WTC11 (cell line): ENCODE measurements around the gene MFSD12. TPM values are rescaled to one million over a fixed set of nuclear protein-coding genes. Genes with fewer than 3 reads are reported as not detected.

Source experiments
- ATAC-seq: fragments of 200-7000 bp; cut with Tn5 transposase; 2 replicates; pipeline ENCODE4 v1.10.0; 2021; ENCODE audit warnings: mild to moderate bottlenecking, moderate library complexity
- CTCF ChIA-PET: fragments of 300-600 bp; sonication (Branson Sonifier 250); formaldehyde crosslinking; loops from one replicate; lab custom pipeline; 2021; ENCODE audit warnings: antibody characterized with exemption; lab: Charles Lee
- POLR2A ChIA-PET: fragments of 350-600 bp; sonication (Branson Sonifier 250); formaldehyde crosslinking; loops from one replicate; lab custom pipeline; 2021; ENCODE audit warnings: antibody characterized with exemption; lab: Charles Lee
- DNase-seq: peaks from one replicate; pipeline ENCODE4 v3.0.0; 2021; ENCODE audit warnings: low spot score
- H3K27ac Mint-ChIP-seq: 2 replicates; pipeline ENCODE4 v1.8.0; 2021; ENCODE audit warnings: mixed read lengths
- H3K27me3 Mint-ChIP-seq: 2 replicates; pipeline ENCODE4 v1.8.0; 2021; ENCODE audit warnings: low read depth, mild to moderate bottlenecking, moderate library complexity, mixed read lengths
- H3K36me3 Mint-ChIP-seq: 2 replicates; pipeline ENCODE4 v1.8.0; 2021; ENCODE audit warnings: mixed read lengths
- H3K4me1 Mint-ChIP-seq: 2 replicates; pipeline ENCODE4 v1.8.0; 2022; ENCODE audit warnings: mixed read lengths
- H3K4me3 Mint-ChIP-seq: 2 replicates; pipeline ENCODE4 v1.8.0; 2021; ENCODE audit warnings: mild to moderate bottlenecking, moderate library complexity, mixed read lengths
- H3K9me3 Mint-ChIP-seq: 2 replicates; pipeline ENCODE4 v1.8.0; 2021; ENCODE audit warnings: mixed read lengths
- ATF1 ChIP-seq: sonication (generic); formaldehyde crosslinking; IDR thresholded peaks from 2 replicates; pipeline ENCODE4 v1.8.1; 2023; ENCODE audit warnings: mild to moderate bottlenecking, moderate library complexity, missing genetic modification reagents
- ATF3 ChIP-seq: sonication (generic); formaldehyde crosslinking; conservative IDR thresholded peaks from 2 replicates; pipeline ENCODE4 v1.8.1; 2022; ENCODE audit warnings: mild to moderate bottlenecking, missing genetic modification reagents
- CREM ChIP-seq: sonication (generic); formaldehyde crosslinking; IDR thresholded peaks from 2 replicates; pipeline ENCODE4 v1.8.1; 2022; ENCODE audit warnings: mild to moderate bottlenecking, missing genetic modification reagents, moderate library complexity
- ELF4 ChIP-seq: sonication (generic); formaldehyde crosslinking; IDR thresholded peaks from 2 replicates; pipeline ENCODE4 v1.8.1; 2022; ENCODE audit warnings: low read depth, mild to moderate bottlenecking, moderate library complexity, missing genetic modification reagents
- EMX1 ChIP-seq: fragments of 250-450 bp; sonication (Bioruptor Pico); IDR thresholded peaks from 2 replicates; pipeline ENCODE4 v1.8.0; 2021; ENCODE audit warnings: mild to moderate bottlenecking
- ESRRA ChIP-seq: sonication (generic); formaldehyde crosslinking; IDR thresholded peaks from 2 replicates; pipeline ENCODE4 v1.8.1; 2022; ENCODE audit warnings: mild to moderate bottlenecking, missing genetic modification reagents, borderline replicate concordance
- FOXJ3 ChIP-seq: sonication (generic); formaldehyde crosslinking; IDR thresholded peaks from 2 replicates; pipeline ENCODE4 v1.9.0; 2021; ENCODE audit warnings: missing genetic modification reagents, mild to moderate bottlenecking, borderline replicate concordance
- RELA ChIP-seq: sonication (generic); formaldehyde crosslinking; IDR thresholded peaks from 2 replicates; pipeline ENCODE4 v1.8.1; 2022; ENCODE audit warnings: missing genetic modification reagents, mild to moderate bottlenecking, borderline replicate concordance
- STAT6 ChIP-seq: sonication (generic); formaldehyde crosslinking; conservative IDR thresholded peaks from 2 replicates; pipeline ENCODE4 v1.8.1; 2023; ENCODE audit warnings: mild to moderate bottlenecking, low read depth, missing genetic modification reagents, moderate library complexity
- TCF7 ChIP-seq: sonication (generic); formaldehyde crosslinking; IDR thresholded peaks from 2 replicates; pipeline ENCODE4 v1.8.0; 2022; ENCODE audit warnings: mild to moderate bottlenecking, low read depth, missing genetic modification reagents, moderate library complexity
- TEAD4 ChIP-seq: sonication (generic); formaldehyde crosslinking; IDR thresholded peaks from 2 replicates; pipeline ENCODE4 v1.8.0; 2022; ENCODE audit warnings: mild to moderate bottlenecking, missing genetic modification reagents
- TP53 ChIP-seq: sonication (generic); formaldehyde crosslinking; IDR thresholded peaks from 2 replicates; pipeline ENCODE4 v1.8.1; 2023; ENCODE audit warnings: mild to moderate bottlenecking, missing genetic modification reagents
- ZBTB43 ChIP-seq: sonication (generic); formaldehyde crosslinking; IDR thresholded peaks from 2 replicates; pipeline ENCODE4 v1.8.1; 2023; ENCODE audit warnings: mild to moderate bottlenecking, missing genetic modification reagents
- ZNF138 ChIP-seq: sonication (generic); formaldehyde crosslinking; conservative IDR thresholded peaks from 2 replicates; pipeline ENCODE4 v1.8.1; 2022; ENCODE audit warnings: mild to moderate bottlenecking, moderate library complexity, missing genetic modification reagents
- ZNF219 ChIP-seq: sonication (generic); formaldehyde crosslinking; IDR thresholded peaks from 2 replicates; pipeline ENCODE4 v1.8.0; 2023; ENCODE audit warnings: missing genetic modification reagents, mild to moderate bottlenecking, borderline replicate concordance
- ZNF281 ChIP-seq: sonication (generic); formaldehyde crosslinking; IDR thresholded peaks from 2 replicates; pipeline ENCODE4 v1.8.0; 2023; ENCODE audit warnings: mild to moderate bottlenecking, missing genetic modification reagents
- ZNF532 ChIP-seq: fragments of 250-450 bp; sonication (Bioruptor Pico); IDR thresholded peaks from 2 replicates; pipeline ENCODE4 v1.9.0; 2021; ENCODE audit warnings: mild to moderate bottlenecking, borderline replicate concordance
- total RNA-seq: library from RNA; stranded (reverse); gene quantifications from 3 replicates; pipeline ENCODE4 v1.2.3, GENCODE V29; 2021

Gene MFSD12
- total RNA-seq, 1 experiment from 2014 or later, result 59.9 TPM

GRCh38 chr19:3554254-3555083, 2.9 kb downstream of the MFSD12 start:
- Mint-ChIP-seq H3K4me3 (no peak overlapping the region), H3K9me3 (no peaks in the 10 kb centered on the region)
- DNase-seq (no peak), ATAC-seq (no peak)
- CTCF ChIA-PET, result interaction anchor here (0.5 to 1.7 kb wide), 3 partner anchors 10 to 124 kb away, joined by 3 to 8 read pairs (median 6); no protein-coding TSS in a partner anchor
- POLR2A ChIA-PET, result interaction anchor here (1.6 kb wide), 1 partner anchor 10 kb away, joined by 4 read pairs; no protein-coding TSS in a partner anchor
- TF ChIP-seq STAT6 (CRISPR knock-in tag), result no peak
- TF ChIP-seq ZNF532, result no peak
- TF ChIP-seq TP53, result no peak
- no peak for TF ChIP-seq FOXJ3 (CRISPR knock-in tag)
- no peak for TF ChIP-seq ATF1 (CRISPR knock-in tag)
- TF ChIP-seq RELA (CRISPR knock-in tag), result no peak
- no peak for TF ChIP-seq TEAD4 (CRISPR knock-in tag)
- no peak for TF ChIP-seq TCF7 (CRISPR knock-in tag)
- TF ChIP-seq ZNF219, result no peak
- no peak for TF ChIP-seq CREM (CRISPR knock-in tag)
- TF ChIP-seq ATF3, result no peak
- no peak for TF ChIP-seq ZNF281
- no peak for TF ChIP-seq ZBTB43
- no peak for TF ChIP-seq ESRRA
- TF ChIP-seq ZNF138, result no peak
- TF ChIP-seq EMX1 (CRISPR knock-in tag), result no peak
- no peak for TF ChIP-seq ELF4 (CRISPR knock-in tag)
- TF ChIP-seq, all 79 proteins: peak for 0
- Mint-ChIP-seq H3K27ac (no peak overlapping the region), H3K36me3 (no peaks in the 10 kb centered on the region), H3K4me1 (peaks cover 12% of the 10 kb centered on the region), H3K27me3 (peaks cover 18% of the 10 kb centered on the region)
